Panc1 (cell line): Measurements from ENCODE around the gene FARP2. TPM values are rescaled to one million over a fixed set of nuclear protein-coding genes. Genes with fewer than 3 reads are reported as not detected.
"Not testable (repeated sequence)": the region's sequence is repeated elsewhere in the genome, so short reads cannot be mapped to it uniquely, and the experiment has no call there.

Source experiments
- ATAC-seq: fragments of 200-7000 bp; cut with Tn5 transposase; 2 replicates; pipeline ENCODE4 v1.9.1; 2020; ENCODE audit warnings: mild to moderate bottlenecking, moderate library complexity
- BruUV-seq: library from RNA; stranded (reverse); fragments of 400-500 nt; replicated peaks from 2 replicates; lab custom pipeline; 2021; lab: Mats Ljungman, UMichigan
- CTCF ChIA-PET: fragments of 300-600 bp; sonication (Branson Sonifier 250); formaldehyde crosslinking; loops from one replicate; lab custom pipeline; 2022; ENCODE audit warnings: antibody characterized with exemption; lab: Charles Lee
- POLR2A ChIA-PET: fragments of 300-600 bp; sonication (Branson Sonifier 250); formaldehyde crosslinking; loops from one replicate; lab custom pipeline; 2022; ENCODE audit warnings: antibody characterized with exemption; lab: Charles Lee
- DNase-seq: peaks from one replicate; pipeline ENCODE4 v3.0.0-alpha.2; 2010; ENCODE audit warnings: low read depth, low spot score
- H3K27ac ChIP-seq: 2 replicates; pipeline ENCODE4 v1.5.1; 2011; ENCODE audit warnings: mild to moderate bottlenecking, low read length, inconsistent platforms
- H3K27me3 ChIP-seq: fragments of 200-500 bp; sonication (Bioruptor generic); 2 replicates; pipeline ENCODE4 v1.6.0; 2014; ENCODE audit warnings: low read length, inconsistent platforms; ENCODE audit not compliant: control insufficient read depth, insufficient read depth
- H3K36me3 ChIP-seq: fragments of 200-500 bp; sonication (Bioruptor generic); 2 replicates; pipeline ENCODE4 v1.5.1; 2014; ENCODE audit warnings: inconsistent platforms, mild to moderate bottlenecking, low read length, moderate library complexity; ENCODE audit not compliant: control insufficient read depth, insufficient read depth
- H3K4me1 ChIP-seq: 2 replicates; pipeline ENCODE4 v1.5.1; 2011; ENCODE audit warnings: inconsistent platforms, mild to moderate bottlenecking, low read length, moderate library complexity; ENCODE audit not compliant: control insufficient read depth, insufficient read depth
- H3K4me3 ChIP-seq, 2 experiments: 2 replicates each; pipeline ENCODE4 v1.5.1; 2011 to 2012; ENCODE audit warnings: low read depth in 2 of 2, low read length in 2 of 2, mild to moderate bottlenecking in 2 of 2, inconsistent platforms in 1 of 2, moderate library complexity in 1 of 2
- H3K9me3 ChIP-seq: fragments of 200-500 bp; sonication (Bioruptor generic); 2 replicates; pipeline ENCODE4 v1.5.1; 2014; ENCODE audit warnings: low read depth, mild to moderate bottlenecking, inconsistent platforms, low read length, moderate library complexity; ENCODE audit not compliant: control insufficient read depth, insufficient read depth
- CTCF ChIP-seq: fragments of 450-650 bp; IDR thresholded peaks from 2 replicates; pipeline ENCODE4 v1.5.1; 2017; ENCODE audit warnings: mild to moderate bottlenecking
- POLR2AphosphoS5 ChIP-seq: IDR thresholded peaks from 2 replicates; pipeline ENCODE4 v1.6.1; 2012; ENCODE audit warnings: mild to moderate bottlenecking, low read depth, low read length, moderate library complexity
- REST ChIP-seq, 2 experiments: IDR thresholded peaks; 2 replicates each; pipeline ENCODE4 v1.6.1; 2011 to 2012; ENCODE audit warnings: low read depth in 2 of 2, control low read depth in 1 of 2, low read length in 1 of 2, mild to moderate bottlenecking in 1 of 2, moderate library complexity in 1 of 2; ENCODE audit not compliant: insufficient read depth in 1 of 2
- SIN3A ChIP-seq: IDR thresholded peaks from 2 replicates; pipeline ENCODE4 v1.6.1; 2012; ENCODE audit warnings: low read depth, mild to moderate bottlenecking, low read length, moderate library complexity, borderline replicate concordance; ENCODE audit not compliant: insufficient read depth
- TCF7L2 ChIP-seq: IDR thresholded peaks from 2 replicates; pipeline ENCODE4 v1.6.1; 2011; ENCODE audit warnings: mild to moderate bottlenecking, low read depth, low read length, inconsistent platforms
- in situ Hi-C: cut with HindIII; loops from 2 replicates; pipeline ENCODE4 v1.10.0; 2016; ENCODE audit warnings: low sequenced_read_pairs, low pct_unique_long_range_greater_than_20kb
- intact Hi-C: fragments of 100-400 bp; cut with micrococcal nuclease; formaldehyde crosslinking; loops from one replicate; pipeline ENCODE4 v1.10.0; 2022; ENCODE audit not compliant: unreplicated experiment
- total RNA-seq: library from RNA; stranded (reverse); gene quantifications from one replicate; pipeline ENCODE4 v1.2.1, GENCODE V29; 2021; ENCODE audit not compliant: unreplicated experiment

FARP2 gene
- total RNA-seq, 1 experiment from 2014 or later, result 80.3 TPM

GRCh38 chr2:241372361-241372992, 16.4 kb downstream of the FARP2 start:
- peaks cover 5% of the 10 kb centered on the region for H3K36me3 ChIP-seq
- H3K27ac ChIP-seq, result no peak overlapping the region
- TF ChIP-seq CTCF, result no peak
- TF ChIP-seq POLR2AphosphoS5, result no peak
- TF ChIP-seq REST (IDR thresholded peaks at IDR 0.05; ENCODE audit: insufficient read depth in 1 of 2, low read depth in 2 of 2, low read length in 1 of 2), result no peak
- TF ChIP-seq TCF7L2, result no peak
- no peak for TF ChIP-seq SIN3A
- ATAC-seq, result no peak
- intact Hi-C loops (no loop called here), in situ Hi-C loops (no loop called here)
- POLR2A ChIA-PET, result no interaction called here
- H3K9me3 ChIP-seq, result no peaks in the 10 kb centered on the region
- BruUV-seq, result no TSS peak
- no peaks in the 10 kb centered on the region for H3K27me3 ChIP-seq
- no peaks in the 10 kb centered on the region for H3K4me1 ChIP-seq
- H3K4me3 ChIP-seq, result no peak overlapping the region
- no peak for DNase-seq
- CTCF ChIA-PET, result no interaction called here

GRCh38 chr2:241373446-241373845, 17.4 kb downstream of the FARP2 start:
- ChIA-PET POLR2A (no interaction called here), CTCF (no interaction called here)
- no TSS peak for BruUV-seq
- in situ Hi-C loops, result no loop called here
- Histone ChIP-seq H3K4me3 (no peak overlapping the region), H3K4me1 (no peaks in the 10 kb centered on the region), H3K27me3 (no peaks in the 10 kb centered on the region), H3K36me3 (peaks cover 5% of the 10 kb centered on the region), H3K27ac (no peak overlapping the region), H3K9me3 (no peaks in the 10 kb centered on the region)
- intact Hi-C loops, result no loop called here
- DNase-seq, result no peak
- ATAC-seq, result no peak
- no peak for TF ChIP-seq TCF7L2
- TF ChIP-seq CTCF, result no peak
- no peak for TF ChIP-seq POLR2AphosphoS5
- no peak for TF ChIP-seq REST (IDR thresholded peaks at IDR 0.05; ENCODE audit: insufficient read depth in 1 of 2, low read depth in 2 of 2, low read length in 1 of 2)
- TF ChIP-seq SIN3A, result no peak

GRCh38 chr2:241373906-241374305, 17.8 kb downstream of the FARP2 start:
- DNase-seq, intact Hi-C loops, H3K4me1 ChIP-seq, H3K27me3 ChIP-seq, H3K36me3 ChIP-seq, in situ Hi-C loops, ATAC-seq, H3K9me3 ChIP-seq, CTCF ChIA-PET, H3K27ac ChIP-seq, POLR2A ChIA-PET, H3K4me3 ChIP-seq: not testable (repeated sequence)
- TSS peak; percentile 23 for BruUV-seq
